H9 (cell line): ENCODE data around the gene IFT80. TPM values are rescaled to one million over a fixed set of nuclear protein-coding genes. Genes with fewer than 3 reads are reported as not detected.

Source experiments
- DNase-seq: peaks from one replicate; pipeline ENCODE4 v3.0.0-alpha.2; 2017
- H2AFZ ChIP-seq: one replicate; pipeline ENCODE4 v1.6.1; 2013; ENCODE audit warnings: mild to moderate bottlenecking, low read length, control low read depth, moderate library complexity
- H2AK5ac ChIP-seq: 2 replicates; pipeline ENCODE4 v1.6.1; 2013; ENCODE audit warnings: low read length, control low read depth, mixed read lengths; ENCODE audit not compliant: insufficient read length
- H2BK120ac ChIP-seq: one replicate; pipeline ENCODE4 v1.6.1; 2013; ENCODE audit warnings: low read depth, mild to moderate bottlenecking, low read length, control low read depth, inconsistent platforms; ENCODE audit not compliant: poor library complexity, severe bottlenecking
- H2BK12ac ChIP-seq: 2 replicates; pipeline ENCODE4 v1.6.1; 2013; ENCODE audit warnings: low read length, control low read depth, mixed read lengths, low read depth; ENCODE audit not compliant: insufficient read length
- H2BK15ac ChIP-seq: 2 replicates; pipeline ENCODE4 v1.6.1; 2013; ENCODE audit warnings: low read depth, low read length, control low read depth
- H2BK20ac ChIP-seq: one replicate; pipeline ENCODE4 v1.6.1; 2013; ENCODE audit warnings: low read depth, mild to moderate bottlenecking, low read length, control low read depth, inconsistent platforms; ENCODE audit not compliant: poor library complexity, severe bottlenecking
- H2BK5ac ChIP-seq: 2 replicates; pipeline ENCODE4 v1.6.1; 2013; ENCODE audit warnings: low read length, control low read depth, mixed read lengths; ENCODE audit not compliant: insufficient read length
- H3K14ac ChIP-seq: 2 replicates; pipeline ENCODE4 v1.6.1; 2013; ENCODE audit warnings: low read length, control low read depth; ENCODE audit not compliant: insufficient read depth
- H3K18ac ChIP-seq: 2 replicates; pipeline ENCODE4 v1.6.1; 2013; ENCODE audit warnings: low read depth, mild to moderate bottlenecking, mixed read lengths, low read length, control low read depth; ENCODE audit not compliant: insufficient read length
- H3K23ac ChIP-seq: 2 replicates; pipeline ENCODE4 v1.6.1; 2013; ENCODE audit warnings: low read length, control low read depth, mixed read lengths, low read depth; ENCODE audit not compliant: insufficient read length
- H3K23me2 ChIP-seq: 2 replicates; pipeline ENCODE4 v1.6.1; 2013; ENCODE audit warnings: low read depth, mild to moderate bottlenecking, mixed read lengths, low read length, control low read depth; ENCODE audit not compliant: insufficient read length, poor library complexity, severe bottlenecking
- H3K27ac ChIP-seq: 2 replicates; pipeline ENCODE4 v1.5.1; 2013; ENCODE audit warnings: low read length, control low read depth, mixed read lengths, low read depth; ENCODE audit not compliant: insufficient read length
- H3K27me3 ChIP-seq: 2 replicates; pipeline ENCODE4 v1.6.1; 2013; ENCODE audit warnings: low read length, control low read depth, inconsistent platforms; ENCODE audit not compliant: insufficient read depth
- H3K4ac ChIP-seq: 2 replicates; pipeline ENCODE4 v1.6.1; 2013; ENCODE audit warnings: low read depth, mild to moderate bottlenecking, control low read depth, inconsistent platforms, low read length, moderate library complexity
- H3K4me1 ChIP-seq: 2 replicates; pipeline ENCODE4 v1.6.1; 2013; ENCODE audit warnings: low read length, control low read depth, inconsistent platforms; ENCODE audit not compliant: insufficient read depth
- H3K4me2 ChIP-seq: 2 replicates; pipeline ENCODE4 v1.6.1; 2013; ENCODE audit warnings: low read length, control low read depth, mixed read lengths; ENCODE audit not compliant: insufficient read length, insufficient read depth
- H3K56ac ChIP-seq: 2 replicates; pipeline ENCODE4 v1.6.1; 2013; ENCODE audit warnings: low read depth, mild to moderate bottlenecking, mixed read lengths, low read length, control low read depth; ENCODE audit not compliant: insufficient read length
- H3K79me1 ChIP-seq: 2 replicates; pipeline ENCODE4 v1.6.1; 2013; ENCODE audit warnings: low read depth, mild to moderate bottlenecking, moderate library complexity, low read length, control low read depth, inconsistent platforms; ENCODE audit not compliant: insufficient read depth, poor library complexity, severe bottlenecking
- H3K79me2 ChIP-seq: 2 replicates; pipeline ENCODE4 v1.6.1; 2013; ENCODE audit warnings: low read length, control low read depth, inconsistent platforms; ENCODE audit not compliant: insufficient read depth
- H3K9ac ChIP-seq: 2 replicates; pipeline ENCODE4 v1.6.1; 2013; ENCODE audit warnings: low read length, control low read depth, mixed read lengths; ENCODE audit not compliant: insufficient read length; ENCODE audit errors: extremely low read depth
- H3K9me3 ChIP-seq: one replicate; pipeline ENCODE4 v1.6.1; 2013; ENCODE audit warnings: low read depth, low read length, inconsistent platforms; ENCODE audit not compliant: control insufficient read depth
- H3T11ph ChIP-seq: one replicate; pipeline ENCODE4 v1.6.1; 2013; ENCODE audit warnings: mild to moderate bottlenecking, low read length, control low read depth, inconsistent platforms
- H4K20me1 ChIP-seq: one replicate; pipeline ENCODE4 v1.6.1; 2013; ENCODE audit not compliant: control insufficient read depth, insufficient read length, insufficient read depth
- H4K5ac ChIP-seq: 2 replicates; pipeline ENCODE4 v1.6.1; 2013; ENCODE audit warnings: low read depth, mild to moderate bottlenecking, mixed read lengths, low read length, control low read depth; ENCODE audit not compliant: insufficient read length
- H4K8ac ChIP-seq: replicated peaks from 2 replicates; pipeline ENCODE4 v1.6.1; 2013; ENCODE audit warnings: low read length, control low read depth, mixed read lengths, low read depth; ENCODE audit not compliant: insufficient read length
- H4K91ac ChIP-seq: 2 replicates; pipeline ENCODE4 v1.6.1; 2013; ENCODE audit warnings: low read depth, mild to moderate bottlenecking, moderate library complexity, mixed read lengths, low read length, control low read depth; ENCODE audit not compliant: insufficient read length
- H3K27ac Mint-ChIP-seq, 3 experiments: 2 replicates in 2 of 3; 3 replicates in 1 of 3; pipeline ENCODE4 v1.8.0; 2020 to 2021; ENCODE audit warnings: mixed read lengths in 3 of 3, mild to moderate bottlenecking in 1 of 3, moderate library complexity in 1 of 3
- H3K27me3 Mint-ChIP-seq: 2 replicates; pipeline ENCODE4 v1.8.0; 2021; ENCODE audit warnings: low read depth, mild to moderate bottlenecking, moderate library complexity, mixed read lengths
- H3K36me3 Mint-ChIP-seq, 3 experiments: 2 replicates in 2 of 3; 3 replicates in 1 of 3; pipeline ENCODE4 v1.8.0; 2020 to 2021; ENCODE audit warnings: low read depth in 3 of 3, mixed read lengths in 3 of 3; ENCODE audit not compliant: insufficient read depth in 1 of 3
- H3K4me1 Mint-ChIP-seq, 2 experiments: 2 replicates each; pipeline ENCODE4 v1.8.0; 2020; ENCODE audit warnings: mixed read lengths in 2 of 2
- H3K4me3 Mint-ChIP-seq, 2 experiments: 2 replicates in 1 of 2; 3 replicates in 1 of 2; pipeline ENCODE4 v1.8.0; 2020 to 2021; ENCODE audit warnings: mild to moderate bottlenecking in 2 of 2, mixed read lengths in 2 of 2, moderate library complexity in 1 of 2
- H3K9me3 Mint-ChIP-seq, 2 experiments: 2 replicates in 1 of 2; 3 replicates in 1 of 2; pipeline ENCODE4 v1.8.0; 2020; ENCODE audit warnings: mild to moderate bottlenecking in 2 of 2, mixed read lengths in 2 of 2, moderate library complexity in 1 of 2
- CTCF ChIP-seq: fragments of 200-600 bp; sonication (generic); conservative IDR thresholded peaks from 3 replicates; pipeline ENCODE4 v1.8.0; 2021; ENCODE audit warnings: antibody characterized with exemption, mild to moderate bottlenecking
- total RNA-seq: library from RNA; stranded (reverse); gene quantifications from 2 replicates; pipeline ENCODE4 v1.2.1, GENCODE V29; 2021

Gene IFT80
- total RNA-seq, 1 experiment from 2014 or later: 29.0 TPM

- peaks cover 5 to 7% of the 10 kb centered on the region in 2 experiments; a peak in 4 of 5 replicates for H3K9me3 Mint-ChIP-seq
- Histone ChIP-seq H2AFZ (no peak overlapping the region), H3K27ac (no peak overlapping the region), H3K79me2 (no peaks in the 10 kb centered on the region), H3K23me2 (no peaks in the 10 kb centered on the region), H3K4ac (no peak overlapping the region), H3K18ac (no peak overlapping the region), H3K4me1 (no peaks in the 10 kb centered on the region), H4K5ac (no peak overlapping the region), H3T11ph (no peak overlapping the region), H3K9ac (no peak overlapping the region), H3K79me1 (no peaks in the 10 kb centered on the region), H2BK12ac (no peak overlapping the region), H3K27me3 (no peaks in the 10 kb centered on the region), H4K20me1 (no peaks in the 10 kb centered on the region), H3K4me2 (no peak overlapping the region), H3K56ac (no peak overlapping the region), H3K14ac (no peak overlapping the region), H3K9me3 (no peaks in the 10 kb centered on the region), H2BK5ac (no peak overlapping the region), H2BK15ac (no peak overlapping the region), H2AK5ac (no peak overlapping the region), H4K8ac (no peak overlapping the region), H2BK20ac (no peak overlapping the region), H4K91ac (no peak overlapping the region), H3K23ac (no peak overlapping the region), H2BK120ac (no peak overlapping the region)
- no peaks in the 10 kb centered on the region for H3K27me3 Mint-ChIP-seq
- DNase-seq: no peak
- H3K4me3 Mint-ChIP-seq: no peak overlapping the region
- TF ChIP-seq CTCF: no peak
- H3K36me3 Mint-ChIP-seq: peaks cover 18 to 22% (median 19%) of the 10 kb centered on the region in 3 experiments
- peaks cover 2 to 3% of the 10 kb centered on the region in 2 experiments; a peak in 2 of 4 replicates for H3K4me1 Mint-ChIP-seq
- H3K27ac Mint-ChIP-seq: no peak overlapping the region
Observed at GRCh38 chr3:160372780-160373179, 26.2 kb downstream of the IFT80 start.
